ENCODE measurements around the gene SNAP23. TPM values are rescaled to one million over a fixed set of nuclear protein-coding genes. Genes with fewer than 3 reads are reported as not detected.

SNAP23 gene
- total and polyA plus RNA-seq, 10 donors = 60.8 to 151 (median 103) TPM

DNA sequence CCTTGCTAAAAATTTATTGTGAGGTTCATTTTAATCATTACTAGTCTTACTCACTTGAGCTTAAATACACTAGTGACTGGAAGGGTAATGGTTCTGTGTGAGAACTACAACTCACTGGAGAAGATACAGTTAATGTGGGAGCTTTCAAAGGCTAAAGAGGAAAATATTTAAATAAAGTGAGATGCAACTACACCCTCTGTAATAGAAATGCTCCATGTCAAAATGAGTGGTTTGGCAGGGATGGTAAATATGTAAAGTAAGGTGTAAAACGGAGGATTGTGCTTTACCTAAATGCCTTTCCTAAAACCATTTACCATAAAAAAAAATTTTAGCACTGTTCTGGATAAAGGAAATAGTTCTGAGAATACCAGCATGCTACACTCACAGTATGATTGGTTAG is 37.8 kb downstream of the SNAP23 start:
- Histone ChIP-seq H3K36me3 (peaks cover 0 to 95% (median 53%) of the 10 kb centered on the region in 6 donors), H3K27ac (no peak overlapping the region), H3K4me3 (no peak overlapping the region), H3K27me3 (replicated peaks in 1 of 7) (no peaks in the 10 kb centered on the region), H3K4me1 (no peaks in the 10 kb centered on the region), H3K9me3 (no peaks in the 10 kb centered on the region)
- no peak for DNase-seq
- 79 to 97% (median 94%) methylated on average over 1 of the region's 1 CpG for WGBS, 5 donors
- TF ChIP-seq POLR2AphosphoS5 (IDR thresholded peaks at IDR 0.05) = no peak
- TF ChIP-seq, protein P1, sequence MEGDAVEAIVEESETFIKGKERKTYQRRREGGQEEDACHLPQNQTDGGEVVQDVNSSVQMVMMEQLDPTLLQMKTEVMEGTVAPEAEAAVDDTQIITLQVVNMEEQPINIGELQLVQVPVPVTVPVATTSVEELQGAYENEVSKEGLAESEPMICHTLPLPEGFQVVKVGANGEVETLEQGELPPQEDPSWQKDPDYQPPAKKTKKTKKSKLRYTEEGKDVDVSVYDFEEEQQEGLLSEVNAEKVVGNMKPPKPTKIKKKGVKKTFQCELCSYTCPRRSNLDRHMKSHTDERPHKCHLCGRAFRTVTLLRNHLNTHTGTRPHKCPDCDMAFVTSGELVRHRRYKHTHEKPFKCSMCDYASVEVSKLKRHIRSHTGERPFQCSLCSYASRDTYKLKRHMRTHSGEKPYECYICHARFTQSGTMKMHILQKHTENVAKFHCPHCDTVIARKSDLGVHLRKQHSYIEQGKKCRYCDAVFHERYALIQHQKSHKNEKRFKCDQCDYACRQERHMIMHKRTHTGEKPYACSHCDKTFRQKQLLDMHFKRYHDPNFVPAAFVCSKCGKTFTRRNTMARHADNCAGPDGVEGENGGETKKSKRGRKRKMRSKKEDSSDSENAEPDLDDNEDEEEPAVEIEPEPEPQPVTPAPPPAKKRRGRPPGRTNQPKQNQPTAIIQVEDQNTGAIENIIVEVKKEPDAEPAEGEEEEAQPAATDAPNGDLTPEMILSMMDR (IDR thresholded peaks at IDR 0.05 in 8 of 11, conservative IDR thresholded peaks at IDR 0.05 in 3 of 11) = no peak
- intact Hi-C loops (cut with DNase I; ENCODE audit: low total_unique reads) = no loop called here

DNA sequence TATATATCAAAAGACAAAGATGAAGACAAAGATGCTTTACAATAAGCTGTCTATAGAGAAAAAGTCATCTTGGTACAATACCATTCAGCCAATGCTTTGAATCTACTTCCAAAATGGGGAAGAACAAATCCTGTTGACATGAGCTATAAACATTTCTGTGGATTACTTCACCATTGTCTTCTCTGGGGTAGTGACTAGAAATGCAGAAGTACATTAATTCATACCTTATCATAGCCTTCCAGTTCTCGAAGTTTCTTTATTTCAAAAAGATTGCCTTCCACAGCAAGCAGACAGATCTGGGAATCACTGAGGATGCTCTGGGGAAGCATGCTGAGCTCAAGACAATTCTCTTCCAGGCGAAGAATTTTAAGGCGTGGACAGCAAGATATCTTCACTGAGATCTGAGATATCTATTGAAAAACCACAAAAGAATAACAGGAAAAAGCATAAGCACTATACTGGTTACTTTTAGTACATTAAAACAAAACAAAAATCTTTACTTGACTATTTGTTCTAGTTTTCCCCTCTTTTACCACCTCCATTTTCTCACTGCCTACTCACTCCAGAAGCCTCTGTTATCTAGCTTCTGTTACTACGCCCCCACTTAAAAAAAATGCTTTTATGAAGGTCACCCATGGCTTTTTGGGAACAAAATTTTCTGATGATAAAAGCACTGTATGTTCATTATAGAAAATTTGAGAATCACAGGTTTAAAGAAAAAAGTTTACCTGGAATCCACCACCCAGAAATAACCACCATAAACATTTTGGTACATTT is 49.6 kb downstream of the SNAP23 start:
- no peak overlapping the region for H3K4me3 ChIP-seq
- WGBS, 5 donors = 63 to 84% (median 71%) methylated on average over 4 of the region's 4 CpGs
- H3K4me1 ChIP-seq = peaks cover 10 to 53% (median 38%) of the 10 kb centered on the region in 6 donors
- H3K27ac ChIP-seq = peak overlapping the region in 5 of 8 donors; percentile 39 to 73 (median 64)
- H3K9me3 ChIP-seq = no peaks in the 10 kb centered on the region
- H3K36me3 ChIP-seq = peaks cover 0 to 69% (median 26%) of the 10 kb centered on the region in 6 donors
- TF ChIP-seq POLR2A (IDR thresholded peaks at IDR 0.05) (no peak), POLR2AphosphoS5 (IDR thresholded peaks at IDR 0.05) (no peak)
- TF ChIP-seq, protein P1 (IDR thresholded peaks at IDR 0.05 in 8 of 11, conservative IDR thresholded peaks at IDR 0.05 in 3 of 11) = no peak
- no peaks in the 10 kb centered on the region for H3K27me3 ChIP-seq (replicated peaks in 1 of 7)
- intact Hi-C loops (cut with DNase I; ENCODE audit: low total_unique reads) = loop anchor here (5.0 kb wide), 1 partner anchor 102 kb away; no protein-coding TSS in a partner anchor
- DNase-seq = no peak

DNA sequence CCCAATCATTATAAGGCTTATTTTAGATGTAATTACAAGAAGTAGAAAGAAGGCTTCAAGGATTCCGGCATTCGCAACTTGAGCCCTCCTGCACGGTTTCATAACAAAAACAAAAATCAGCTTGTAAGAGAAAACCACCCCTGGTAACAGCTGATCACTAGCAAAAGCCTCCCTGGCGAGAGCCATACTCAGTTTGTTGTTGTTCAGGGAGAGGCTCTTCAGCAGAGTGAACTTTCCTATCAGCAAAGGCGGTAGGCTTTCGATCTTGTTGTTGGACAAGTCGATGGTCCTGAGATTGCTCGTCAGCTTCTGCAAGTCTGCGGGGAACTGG is 52.4 kb downstream of the SNAP23 start:
- Histone ChIP-seq H3K36me3 (peaks cover 0 to 43% (median 18%) of the 10 kb centered on the region in 6 donors), H3K27me3 (replicated peaks in 1 of 7) (no peaks in the 10 kb centered on the region), H3K4me3 (peak overlapping the region; percentile 75 to 99 (median 86)), H3K27ac (peak overlapping the region; percentile 90 to 99 (median 94)), H3K9me3 (no peaks in the 10 kb centered on the region), H3K4me1 (peaks cover 10 to 81% (median 49%) of the 10 kb centered on the region in 6 donors)
- TF ChIP-seq, protein P1 (IDR thresholded peaks at IDR 0.05 in 8 of 11, conservative IDR thresholded peaks at IDR 0.05 in 3 of 11) = no peak
- TF ChIP-seq POLR2A (IDR thresholded peaks at IDR 0.05) (no peak), POLR2AphosphoS5 (IDR thresholded peaks at IDR 0.05) (no peak)
- WGBS, 5 donors = 4 to 10% (median 7%) methylated on average over 9 of the region's 9 CpGs
- intact Hi-C loops (cut with DNase I; ENCODE audit: low total_unique reads) = loop anchor here (5.0 kb wide), 1 partner anchor 99 kb away; no protein-coding TSS in a partner anchor
- DNase-seq = no peak
